HepG2 (cell line): ENCODE data around the gene TMEM256. TPM values are rescaled to one million over a fixed set of nuclear protein-coding genes. Genes with fewer than 3 reads are reported as not detected.

Source experiments
- ATAC-seq: fragments of 200-7000 bp; cut with Tn5 transposase; 3 replicates; pipeline ENCODE4 v1.9.1; 2020; ENCODE audit warnings: mild to moderate bottlenecking, moderate library complexity
- BruUV-seq: library from RNA; stranded (reverse); fragments of 400-500 nt; replicated peaks from 2 replicates; lab custom pipeline; 2021; lab: Mats Ljungman, UMichigan
- CTCF ChIA-PET: fragments of 300-600 bp; formaldehyde crosslinking; extraction: SDS; loops from one replicate; lab custom pipeline; 2021; ENCODE audit warnings: low total read pairs, inconsistent platforms, low intra/inter-chr PET ratio; lab: Yijun Ruan, JAX
- POLR2A ChIA-PET: fragments of 350-600 bp; sonication (Branson Sonifier 250); formaldehyde crosslinking; loops from one replicate; lab custom pipeline; 2020; ENCODE audit warnings: antibody characterized with exemption, inconsistent platforms; lab: Yijun Ruan, JAX
- DNase-seq: peaks from one replicate; pipeline ENCODE4 v3.0.0-alpha.2; 2015; ENCODE audit warnings: low spot score
- FAIRE-seq: peaks from 3 replicates; lab custom pipeline; 2011; peaks lifted over from hg19 to GRCh38; lab: Jason Lieb, UNC
- H2AFZ ChIP-seq: one replicate; pipeline ENCODE4 v1.6.1; 2011; ENCODE audit warnings: low read length, inconsistent platforms
- H3K27ac ChIP-seq: fragments of 300-600 bp; 3 replicates; pipeline ENCODE4 v1.8.0; 2011; ENCODE audit warnings: mixed run types, mild to moderate bottlenecking, mixed read lengths, low read length, inconsistent platforms; ENCODE audit not compliant: insufficient read depth; ENCODE audit errors: extremely low read length
- H3K27me3 ChIP-seq, 2 experiments: fragments of 200-600 bp in 1 of 2; 2 replicates in 1 of 2; 3 replicates in 1 of 2; pipeline versions ENCODE4 v1.6.0 to v1.8.0; 2011; ENCODE audit warnings: low read length in 2 of 2, mild to moderate bottlenecking in 2 of 2, moderate library complexity in 2 of 2, inconsistent platforms in 1 of 2; ENCODE audit not compliant: insufficient read depth in 2 of 2, control insufficient read depth in 1 of 2
- H3K36me3 ChIP-seq, 2 experiments: fragments of 200-600 bp in 1 of 2; replicated peaks in 1 of 2; 2 replicates in 1 of 2; 3 replicates in 1 of 2; pipeline versions ENCODE4 v1.5.1 to v1.8.0; 2011; ENCODE audit warnings: low read length in 2 of 2, inconsistent platforms in 1 of 2; ENCODE audit not compliant: insufficient read depth in 2 of 2, control insufficient read depth in 1 of 2
- H3K4me1 ChIP-seq: 2 replicates; pipeline ENCODE4 v1.5.1; 2012; ENCODE audit warnings: low read length, inconsistent platforms; ENCODE audit not compliant: insufficient read depth
- H3K4me2 ChIP-seq: 2 replicates; pipeline ENCODE4 v1.6.0; 2011; ENCODE audit warnings: low read depth, low read length, inconsistent platforms
- H3K4me3 ChIP-seq, 3 experiments: fragments of 200-600 bp in 1 of 3; sonication (generic), shearing (Covaris generic) in 1 of 3; replicated peaks in 1 of 3; 2 replicates each; pipeline ENCODE4 v1.5.1; 2011 to 2016; ENCODE audit warnings: low read length in 3 of 3, inconsistent platforms in 2 of 3, low read depth in 2 of 3, mild to moderate bottlenecking in 2 of 3, control low read depth in 1 of 3, mixed read lengths in 1 of 3; ENCODE audit not compliant: insufficient read depth in 1 of 3
- H3K79me2 ChIP-seq: one replicate; pipeline ENCODE4 v1.6.1; 2011; ENCODE audit warnings: low read length, inconsistent platforms; ENCODE audit not compliant: insufficient read depth
- H3K9ac ChIP-seq: 2 replicates; pipeline ENCODE4 v1.6.0; 2011; ENCODE audit warnings: mild to moderate bottlenecking, low read depth, low read length, inconsistent platforms; ENCODE audit not compliant: insufficient read depth
- H3K9me3 ChIP-seq: 2 replicates; pipeline ENCODE4 v1.5.1; 2012; ENCODE audit warnings: mild to moderate bottlenecking, low read length
- H4K20me1 ChIP-seq: 2 replicates; pipeline ENCODE4 v1.6.0; 2011; ENCODE audit warnings: inconsistent platforms, mild to moderate bottlenecking, low read length, moderate library complexity; ENCODE audit not compliant: insufficient read depth
- HMG20B ChIP-seq: conservative IDR thresholded peaks from 2 replicates; pipeline ENCODE4 v1.6.1; 2016; ENCODE audit warnings: missing genetic modification reagents, missing compliant biosample characterization
- MYPOP ChIP-seq: sonication (generic); formaldehyde crosslinking; IDR thresholded peaks from 2 replicates; pipeline ENCODE4 v1.8.1; 2023; ENCODE audit warnings: mild to moderate bottlenecking, moderate library complexity, missing genetic modification reagents
- ZFY ChIP-seq: sonication (generic); formaldehyde crosslinking; IDR thresholded peaks from 2 replicates; pipeline ENCODE4 v1.4.0; 2020; ENCODE audit warnings: missing genetic modification reagents
- ZNF556 ChIP-seq: sonication (generic); formaldehyde crosslinking; IDR thresholded peaks from 2 replicates; pipeline ENCODE4 v1.4.0; 2020; ENCODE audit warnings: mild to moderate bottlenecking, missing genetic modification reagents, borderline replicate concordance
- ZNF646 ChIP-seq: sonication (generic); formaldehyde crosslinking; IDR thresholded peaks from 2 replicates; pipeline ENCODE4 v1.9.0; 2021; ENCODE audit warnings: mild to moderate bottlenecking, missing genetic modification reagents
- WGBS: methylation state at CpG from one replicate; pipeline ENCODE4 v1.1.6; 2017; ENCODE audit warnings: low lambda C conversion rate; 5-methylcytosine and 5-hydroxymethylcytosine counted together
- in situ Hi-C: cut with HindIII; loops from 2 replicates; pipeline ENCODE4 v1.10.0; 2017; ENCODE audit warnings: low pct_unique_long_range_greater_than_20kb; ENCODE audit not compliant: extremely low pct_ligation_motif_present
- intact Hi-C: fragments of 100-400 bp; cut with micrococcal nuclease; formaldehyde crosslinking; loops from one replicate; pipeline ENCODE4 v1.10.0; 2022; ENCODE audit not compliant: unreplicated experiment
- polyA plus RNA-seq, 8 experiments: library from polyadenylated mRNA; depleted of rRNA in 3 of 8; stranded (reverse) in 7 of 8; unstranded in 1 of 8; fragments of >200 nt; fragmentation: Illumina TruSeq in 4 of 8; extraction: Trizol in 4 of 8; gene quantifications; 2 replicates each; pipeline versions ENCODE4 v1.2.1 to v1.2.3, GENCODE V29; 2011 to 2016; ENCODE audit warnings: low read depth in 4 of 8, missing spikeins in 1 of 8, mixed read lengths in 1 of 8; ENCODE audit not compliant: insufficient read depth in 1 of 8
- total RNA-seq, 5 experiments: library from RNA; depleted of rRNA; stranded (reverse); fragments of >200 nt; fragmentation: Illumina TruSeq; extraction: Trizol; gene quantifications; 2 replicates each; pipeline ENCODE4 v1.2.3, GENCODE V29; 2016; ENCODE audit warnings: low read depth in 1 of 5
- TF ChIP-seq, protein P1 (sequence below): conservative IDR thresholded peaks from 2 replicates; pipeline ENCODE4 v1.6.1; 2018; ENCODE audit warnings: missing genetic modification reagents
- TF ChIP-seq, protein P2 (sequence below): sonication (generic); formaldehyde crosslinking; IDR thresholded peaks from 2 replicates; pipeline ENCODE4 v1.8.1; 2022; ENCODE audit warnings: mild to moderate bottlenecking, missing genetic modification reagents

Gene TMEM256
- total and polyA plus RNA-seq, 2 of the 13 experiments (the other 11 are each of a cell fraction or from before 2014, with no cell fraction given), result 231 to 252 TPM

- Histone ChIP-seq H3K9me3 (no peaks in the 10 kb centered on the region), H3K4me3 (no peak overlapping the region), H4K20me1 (no peaks in the 10 kb centered on the region), H3K36me3 (0 out of 5 replicates have a peak, but pooled peaks cover 0 to 2% of the 10 kb centered on the region in 2 experiments), H3K27me3 (no peaks in the 10 kb centered on the region), H3K27ac (no peak overlapping the region), H3K9ac (no peak overlapping the region), H2AFZ (no peak overlapping the region), H3K4me1 (no peaks in the 10 kb centered on the region)
- DNase-seq (no peak), FAIRE-seq (no peak)
- BruUV-seq, result no TSS peak
- in situ Hi-C loops, result no loop called here
- ChIA-PET POLR2A (interaction anchor here (0.9 kb wide), 1 partner anchor 10 kb away, joined by 6 read pairs; the partner anchor contains the start of gene TMEM256), CTCF (no interaction called here)
- intact Hi-C loops, result no loop called here
- WGBS, result no CpG with 5 or more reads among the region's 6 CpGs
- TF ChIP-seq, protein P1, sequence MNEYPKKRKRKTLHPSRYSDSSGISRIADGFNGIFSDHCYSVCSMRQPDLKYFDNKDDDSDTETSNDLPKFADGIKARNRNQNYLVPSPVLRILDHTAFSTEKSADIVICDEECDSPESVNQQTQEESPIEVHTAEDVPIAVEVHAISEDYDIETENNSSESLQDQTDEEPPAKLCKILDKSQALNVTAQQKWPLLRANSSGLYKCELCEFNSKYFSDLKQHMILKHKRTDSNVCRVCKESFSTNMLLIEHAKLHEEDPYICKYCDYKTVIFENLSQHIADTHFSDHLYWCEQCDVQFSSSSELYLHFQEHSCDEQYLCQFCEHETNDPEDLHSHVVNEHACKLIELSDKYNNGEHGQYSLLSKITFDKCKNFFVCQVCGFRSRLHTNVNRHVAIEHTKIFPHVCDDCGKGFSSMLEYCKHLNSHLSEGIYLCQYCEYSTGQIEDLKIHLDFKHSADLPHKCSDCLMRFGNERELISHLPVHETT (CRISPR knock-in tag), result no peak
- no peak for TF ChIP-seq MYPOP (CRISPR knock-in tag)
- TF ChIP-seq ZNF646 (CRISPR knock-in tag), result no peak
- TF ChIP-seq ZNF556 (CRISPR knock-in tag), result no peak
- TF ChIP-seq HMG20B, result no peak
- TF ChIP-seq, protein P2, sequence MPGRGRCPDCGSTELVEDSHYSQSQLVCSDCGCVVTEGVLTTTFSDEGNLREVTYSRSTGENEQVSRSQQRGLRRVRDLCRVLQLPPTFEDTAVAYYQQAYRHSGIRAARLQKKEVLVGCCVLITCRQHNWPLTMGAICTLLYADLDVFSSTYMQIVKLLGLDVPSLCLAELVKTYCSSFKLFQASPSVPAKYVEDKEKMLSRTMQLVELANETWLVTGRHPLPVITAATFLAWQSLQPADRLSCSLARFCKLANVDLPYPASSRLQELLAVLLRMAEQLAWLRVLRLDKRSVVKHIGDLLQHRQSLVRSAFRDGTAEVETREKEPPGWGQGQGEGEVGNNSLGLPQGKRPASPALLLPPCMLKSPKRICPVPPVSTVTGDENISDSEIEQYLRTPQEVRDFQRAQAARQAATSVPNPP (CRISPR knock-in tag), result no peak
- TF ChIP-seq ZFY (CRISPR knock-in tag), result no peak
- TF ChIP-seq, all 625 proteins: peak for 0
- Histone ChIP-seq H3K79me2 (no peaks in the 10 kb centered on the region), H3K4me2 (no peak overlapping the region)
- no peak for ATAC-seq
Measured at GRCh38 chr17:7413346-7413985, 9.6 kb upstream of the TMEM256 start.
